Effector memory CD4-positive, alpha-beta T cell (primary cell): Measurements from ENCODE around the gene SURF6.

ENCODE experiments used
- DNase-seq, 3 donors: peaks; one replicate each; pipeline ENCODE4 v3.0.0-alpha.2; 2020
- H3K27ac ChIP-seq: 2 replicates; pipeline ENCODE4 v1.7.0; 2013; ENCODE audit warnings: mild to moderate bottlenecking, low read length, moderate library complexity; ENCODE audit not compliant: insufficient read depth, poor library complexity, severe bottlenecking
- H3K27me3 ChIP-seq: replicated peaks from 2 replicates; pipeline ENCODE4 v1.7.0; 2013; ENCODE audit warnings: mild to moderate bottlenecking, low read length; ENCODE audit not compliant: insufficient read depth, control insufficient read depth, poor library complexity, severe bottlenecking
- H3K36me3 ChIP-seq: 2 replicates; pipeline ENCODE4 v1.7.0; 2013; ENCODE audit warnings: mild to moderate bottlenecking, low read length, moderate library complexity; ENCODE audit not compliant: control insufficient read depth, insufficient read depth
- H3K4me1 ChIP-seq: 2 replicates; pipeline ENCODE4 v1.7.0; 2013; ENCODE audit warnings: low read length, mild to moderate bottlenecking; ENCODE audit not compliant: control insufficient read depth, insufficient read depth, poor library complexity, severe bottlenecking
- H3K4me3 ChIP-seq: 2 replicates; pipeline ENCODE4 v1.7.0; 2013; ENCODE audit warnings: low read length, low read depth, mild to moderate bottlenecking; ENCODE audit not compliant: insufficient read depth, poor library complexity, severe bottlenecking
- H3K9me3 ChIP-seq: 2 replicates; pipeline ENCODE4 v1.7.0; 2013; ENCODE audit warnings: mild to moderate bottlenecking, low read length, moderate library complexity; ENCODE audit not compliant: control insufficient read depth

The SURF6 gene

DNA sequence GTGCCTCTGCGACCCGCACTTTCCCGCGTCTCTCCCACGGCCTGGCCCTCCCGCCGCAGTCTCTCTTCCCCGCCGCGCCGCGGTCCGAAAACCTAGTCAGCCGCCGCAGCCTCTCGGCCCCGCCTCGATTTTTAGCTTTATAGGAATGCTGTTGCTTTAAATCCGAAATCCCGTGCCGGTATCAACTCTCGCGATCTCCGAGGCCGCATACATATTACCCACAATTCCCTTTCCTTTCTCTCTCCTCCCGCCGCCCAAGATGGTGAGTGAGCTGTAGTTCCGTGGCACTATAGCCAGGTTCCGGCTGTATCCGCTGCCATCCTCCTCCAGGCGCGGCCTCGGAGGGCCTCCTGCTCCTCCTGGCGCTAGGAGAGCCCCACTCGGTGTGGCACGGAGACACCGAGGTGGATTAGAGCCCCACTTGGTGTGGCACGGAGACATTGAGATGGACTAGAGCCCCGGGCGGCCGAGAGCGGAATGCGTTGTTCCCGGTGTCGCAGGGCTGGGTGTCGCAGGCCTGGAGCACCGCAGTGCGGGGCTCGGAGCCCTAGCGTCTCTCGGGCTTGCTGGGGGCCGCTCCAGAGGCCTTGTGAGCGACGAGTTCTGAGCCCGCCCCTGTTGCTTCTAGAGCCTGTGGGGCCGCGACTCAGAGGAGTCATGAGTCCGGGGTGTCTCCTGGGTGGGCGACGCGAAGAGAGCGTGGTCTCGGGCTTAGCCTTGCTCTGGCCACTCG, 12.2 kb upstream of the SURF6 start, which contains the start of the genes MED22 and RPL7A:
Gene MED22, minus strand, starts transcription at position 147 of the 733 bp plus-strand sequence. CDS start 1,469 bp downstream, outside the sequence.
Gene RPL7A, plus strand, starts transcription at position 234 of the 733 bp plus-strand sequence. Its CDS starts 26 bp downstream, at position 260.
- peak; percentile 77 to 89 (median 86) for DNase-seq
- H3K36me3 ChIP-seq: peaks cover 60% of the 10 kb centered on the region
- no peaks in the 10 kb centered on the region for H3K9me3 ChIP-seq
- H3K27ac ChIP-seq: peak within 1 kb of the TSS; percentile 93
- H3K27me3 ChIP-seq: no peaks in the 10 kb centered on the region
- H3K4me3 ChIP-seq: peak within 1 kb of the TSS; percentile 100
- peaks cover 18% of the 10 kb centered on the region for H3K4me1 ChIP-seq

DNA sequence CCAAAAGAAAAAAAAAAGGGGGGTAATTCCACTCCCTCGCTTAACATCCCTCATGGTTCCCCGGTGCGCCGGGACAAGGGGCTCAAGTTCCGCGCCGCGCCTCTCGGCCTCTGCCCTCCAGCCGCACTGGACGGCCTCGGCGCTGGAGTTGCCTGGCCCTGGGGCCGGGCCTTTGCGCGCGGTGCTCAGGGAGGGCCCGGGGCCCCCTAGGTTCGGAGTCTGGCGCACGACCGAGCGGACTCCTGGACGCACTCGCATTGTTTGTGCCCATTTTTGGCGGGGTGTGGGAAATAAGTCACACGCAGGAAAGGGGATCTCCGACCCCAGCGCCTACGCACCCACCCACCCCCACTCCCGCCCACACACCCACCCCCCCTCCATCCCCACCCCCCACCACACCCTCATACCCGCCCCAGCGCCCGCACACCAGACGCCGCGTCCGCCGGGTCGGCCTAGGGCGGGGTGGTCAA, 11.6 kb upstream of the SURF6 start:
- Histone ChIP-seq H3K9me3 (no peaks in the 10 kb centered on the region), H3K4me3 (peak overlapping the region; percentile 100), H3K4me1 (peaks cover 18% of the 10 kb centered on the region), H3K27ac (peak overlapping the region; percentile 93), H3K27me3 (no peaks in the 10 kb centered on the region), H3K36me3 (peaks cover 62% of the 10 kb centered on the region)
- DNase-seq: peak in 1 of 3 donors; percentile 31

DNA sequence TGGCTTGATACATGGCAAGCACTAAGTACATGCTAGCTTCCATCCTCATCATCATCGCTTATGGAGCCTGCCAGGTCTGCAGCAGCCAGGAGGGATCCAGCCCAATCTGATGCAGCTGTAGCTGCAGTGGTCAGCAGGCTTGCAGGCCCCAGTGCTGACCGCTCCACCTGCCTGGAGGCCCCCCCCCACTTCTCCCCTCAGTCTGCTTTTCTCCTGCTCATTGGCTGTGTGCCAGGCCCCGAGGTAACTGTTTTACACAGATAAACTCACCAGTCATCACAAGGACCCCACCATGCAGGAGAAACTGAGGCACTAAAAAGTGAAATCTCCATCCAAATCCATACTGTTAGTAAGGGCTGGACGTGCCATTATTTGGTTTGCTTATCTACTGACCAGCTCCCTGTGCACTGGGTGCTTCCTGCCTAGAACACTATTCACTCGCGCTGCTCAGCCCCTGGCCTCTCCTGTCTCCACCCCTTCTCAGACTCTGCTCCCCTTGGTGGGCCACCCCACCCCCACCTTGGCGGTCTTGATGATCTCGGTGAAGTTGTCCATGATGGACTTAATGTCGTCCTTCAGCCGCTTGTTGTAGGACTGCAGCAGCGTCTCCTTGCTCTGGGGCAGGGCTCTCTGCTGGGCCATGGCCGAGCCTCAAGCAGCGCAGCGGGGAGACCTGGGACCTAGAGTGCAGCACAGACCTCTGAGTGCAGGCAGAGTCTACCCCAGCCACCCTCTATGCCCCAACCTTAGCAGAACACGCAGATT, 10.2 kb upstream of the SURF6 start:
- Histone ChIP-seq H3K9me3 (no peaks in the 10 kb centered on the region), H3K4me1 (peaks cover 18% of the 10 kb centered on the region), H3K27ac (no peak overlapping the region), H3K27me3 (no peaks in the 10 kb centered on the region), H3K36me3 (peaks cover 57% of the 10 kb centered on the region), H3K4me3 (peak overlapping the region; percentile 87)
- no peak for DNase-seq

DNA sequence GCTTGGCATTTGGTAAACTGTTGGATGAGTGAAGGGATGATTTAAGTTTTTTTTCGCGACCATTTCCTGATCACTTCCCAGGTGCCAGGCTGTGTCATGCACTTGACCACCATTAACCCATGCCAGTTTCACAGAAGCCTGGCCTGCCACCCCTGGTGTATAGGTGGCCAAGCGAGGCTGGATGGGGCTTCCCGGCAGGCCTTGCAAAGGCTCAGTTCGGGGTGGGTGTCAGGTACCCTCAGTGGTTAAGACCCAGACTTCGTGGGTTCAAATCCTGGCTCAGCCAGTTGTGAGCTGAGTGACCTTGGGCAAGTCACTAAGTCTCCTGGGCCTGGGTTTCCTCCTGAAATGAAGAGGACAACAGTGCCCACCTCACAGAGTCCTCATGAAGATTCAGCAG, 9.6 kb upstream of the SURF6 start:
- DNase-seq: no peak
- peaks cover 19% of the 10 kb centered on the region for H3K4me1 ChIP-seq
- no peak overlapping the region for H3K27ac ChIP-seq
- no peak overlapping the region for H3K4me3 ChIP-seq
- H3K36me3 ChIP-seq: peaks cover 55% of the 10 kb centered on the region
- H3K27me3 ChIP-seq: no peaks in the 10 kb centered on the region
- H3K9me3 ChIP-seq: no peaks in the 10 kb centered on the region

DNA sequence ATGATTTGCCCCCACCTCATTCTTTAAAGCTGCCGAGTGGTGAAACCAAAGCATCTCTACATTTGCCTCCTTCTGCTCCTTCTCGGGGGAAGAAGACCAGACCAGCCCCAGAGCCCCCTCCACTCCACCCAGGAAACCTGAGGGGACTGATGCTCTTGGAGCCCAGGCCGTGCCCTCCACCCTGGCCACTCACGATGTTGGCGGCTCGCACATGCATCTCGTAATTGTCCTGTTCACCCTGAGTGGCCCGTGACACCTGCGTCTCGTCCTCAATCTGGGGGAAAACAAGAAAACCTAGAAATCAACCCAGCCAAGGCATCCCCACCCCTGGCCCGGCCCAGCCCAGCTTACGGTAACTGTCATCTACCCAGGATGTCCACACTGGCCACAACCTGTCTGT, 9.0 kb upstream of the SURF6 start:
- peaks cover 21% of the 10 kb centered on the region for H3K4me1 ChIP-seq
- H3K36me3 ChIP-seq: peaks cover 51% of the 10 kb centered on the region

DNA sequence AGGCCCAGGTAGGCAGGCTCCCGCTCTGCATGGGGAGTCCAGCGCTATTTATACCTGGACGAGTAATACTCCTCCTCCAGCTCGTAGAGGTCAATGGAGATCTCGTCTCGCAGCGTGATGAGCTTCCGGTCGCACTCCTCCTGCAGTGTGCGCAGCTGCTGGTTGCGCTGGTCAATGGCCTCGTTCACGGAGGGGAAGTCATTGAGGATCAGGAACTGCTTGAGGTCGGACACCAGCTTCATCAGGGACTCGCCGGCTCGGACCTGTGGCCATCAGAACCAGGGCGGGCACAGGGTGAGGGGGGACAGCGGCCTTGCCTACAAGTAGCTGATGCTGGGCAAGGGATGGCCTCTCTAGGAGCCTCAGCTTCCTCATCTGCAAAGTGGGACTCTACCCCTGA, 8.1 kb upstream of the SURF6 start:
- Histone ChIP-seq H3K27me3 (no peaks in the 10 kb centered on the region), H3K36me3 (peaks cover 48% of the 10 kb centered on the region), H3K4me3 (no peak overlapping the region), H3K27ac (no peak overlapping the region), H3K9me3 (no peaks in the 10 kb centered on the region), H3K4me1 (peaks cover 14% of the 10 kb centered on the region)
- DNase-seq: no peak

More for the DNA sequence above, 9.0 kb upstream of the SURF6 start:
- DNase-seq: no peak
- H3K27ac ChIP-seq: no peak overlapping the region
- no peaks in the 10 kb centered on the region for H3K27me3 ChIP-seq
- H3K9me3 ChIP-seq: no peaks in the 10 kb centered on the region
- H3K4me3 ChIP-seq: no peak overlapping the region

DNA sequence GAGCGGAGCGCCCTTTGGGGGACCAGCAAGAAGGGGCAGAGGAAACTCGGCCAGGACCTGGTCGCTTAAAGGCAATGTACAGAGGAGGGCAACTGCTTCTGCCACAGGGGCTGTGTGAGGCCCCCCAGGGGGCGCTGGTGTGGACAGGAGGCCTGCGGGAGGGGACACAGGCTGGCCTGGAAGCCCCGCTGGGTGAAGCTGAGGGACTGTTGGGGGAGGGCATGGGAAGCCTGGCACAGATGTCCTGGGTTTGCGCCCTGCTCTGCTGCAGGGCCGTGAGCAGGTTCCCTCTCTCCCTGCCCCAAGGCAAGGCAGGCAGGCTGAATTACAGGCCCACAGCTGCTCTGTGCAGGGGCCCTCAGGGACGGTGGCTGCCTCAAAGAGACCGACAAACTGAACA, 6.6 kb upstream of the SURF6 start:
- Histone ChIP-seq H3K27me3 (no peaks in the 10 kb centered on the region), H3K27ac (no peak overlapping the region), H3K4me3 (no peak overlapping the region), H3K4me1 (peaks cover 13% of the 10 kb centered on the region), H3K9me3 (no peaks in the 10 kb centered on the region), H3K36me3 (peaks cover 48% of the 10 kb centered on the region)
- DNase-seq: no peak

DNA sequence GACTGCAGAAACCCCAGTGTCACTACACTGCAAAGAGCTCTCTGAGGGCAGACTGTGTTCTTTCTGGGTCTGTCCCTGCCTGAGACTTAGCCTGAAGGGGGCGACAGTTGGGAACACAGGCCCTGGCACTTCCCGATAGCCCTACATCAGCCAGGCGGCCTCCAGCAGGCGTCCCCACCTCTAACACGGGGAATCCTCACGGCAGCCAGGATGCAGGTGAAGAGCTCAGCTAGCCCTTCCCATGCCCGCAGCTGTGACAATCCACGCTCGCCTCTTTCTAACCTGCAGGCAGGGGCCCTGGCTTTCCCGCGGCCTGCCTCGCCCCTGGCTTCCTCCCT, 6.0 kb upstream of the SURF6 start:
- Histone ChIP-seq H3K4me1 (peaks cover 12% of the 10 kb centered on the region), H3K27me3 (no peaks in the 10 kb centered on the region), H3K9me3 (no peaks in the 10 kb centered on the region), H3K4me3 (no peak overlapping the region), H3K27ac (no peak overlapping the region), H3K36me3 (peaks cover 48% of the 10 kb centered on the region)
- no peak for DNase-seq

DNA sequence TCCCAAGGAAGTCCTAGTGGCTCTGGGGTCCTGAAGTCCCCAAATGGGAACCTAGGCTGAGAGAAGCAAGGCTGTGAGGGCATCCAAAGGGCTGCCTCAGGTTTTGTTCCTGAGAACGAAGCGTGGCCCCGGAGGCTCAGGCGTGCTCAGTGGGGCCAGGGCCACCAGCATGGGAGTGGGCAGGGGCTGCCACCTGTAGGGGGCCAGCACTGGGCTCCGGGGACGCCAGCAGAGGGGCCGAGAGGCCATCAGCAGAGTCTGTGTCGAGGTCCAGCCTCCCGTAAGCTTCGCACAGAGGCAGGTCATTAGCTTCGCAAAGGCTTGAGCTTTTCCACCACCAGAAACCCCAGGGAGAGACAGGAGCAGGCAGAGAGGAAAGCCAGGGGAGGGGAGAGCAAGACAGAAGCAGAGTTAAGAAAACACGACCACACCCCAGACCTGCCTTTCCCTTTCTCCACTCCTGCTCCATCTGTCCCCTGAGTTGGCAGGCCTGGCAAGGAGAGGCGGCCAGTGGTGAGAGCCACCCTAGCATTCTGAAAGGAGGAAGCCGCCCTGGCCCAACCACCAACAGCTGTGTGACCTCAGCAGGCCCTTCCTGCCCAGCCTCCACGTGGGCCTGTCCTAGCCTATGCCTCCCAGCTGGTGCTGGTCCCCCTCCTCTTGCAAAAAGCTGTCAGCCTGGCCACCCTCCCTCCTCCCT, 5.5 kb upstream of the SURF6 start:
- H3K4me1 ChIP-seq: peaks cover 9% of the 10 kb centered on the region
- no peaks in the 10 kb centered on the region for H3K27me3 ChIP-seq
- no peak overlapping the region for H3K27ac ChIP-seq
- no peak overlapping the region for H3K4me3 ChIP-seq
- H3K36me3 ChIP-seq: peaks cover 48% of the 10 kb centered on the region
- H3K9me3 ChIP-seq: no peaks in the 10 kb centered on the region
- no peak for DNase-seq
